ENCODE measurements around the gene KNOP1.
"Not testable (repeated sequence)": the region's sequence is repeated elsewhere in the genome, so short reads cannot be mapped to it uniquely, and the experiment has no call there.

Gene KNOP1

GRCh38 chr16:19679281-19679680, 38.7 kb downstream of the KNOP1 start:
- not testable (repeated sequence) for DNase-seq

GRCh38 chr16:19678804-19679203, 39.2 kb downstream of the KNOP1 start:
- no peak for DNase-seq

GRCh38 chr16:19677402-19677801, 40.6 kb downstream of the KNOP1 start:
- DNase-seq, result no peak

- DNase-seq, result no peak
Observed at GRCh38 chr16:19674485-19674884, 43.5 kb downstream of the KNOP1 start.

- DNase-seq, result no peak
Observed at GRCh38 chr16:19672378-19672777, 45.6 kb downstream of the KNOP1 start.

- no peak for DNase-seq
Observed at GRCh38 chr16:19666477-19666876, 51.5 kb downstream of the KNOP1 start.

GRCh38 chr16:19665313-19665712, 52.7 kb downstream of the KNOP1 start:
- DNase-seq, result not testable (repeated sequence)

GRCh38 chr16:19664166-19664565, 53.9 kb downstream of the KNOP1 start:
- DNase-seq, result no peak

- no peak for DNase-seq
Observed at GRCh38 chr16:19662351-19662750, 55.7 kb downstream of the KNOP1 start.

- DNase-seq, result no peak
Observed at GRCh38 chr16:19660432-19660831, 57.6 kb downstream of the KNOP1 start.

- no peak for DNase-seq
Observed at GRCh38 chr16:19659554-19659953, 58.5 kb downstream of the KNOP1 start.

GRCh38 chr16:19657831-19658230, 60.2 kb downstream of the KNOP1 start:
- no peak for DNase-seq

- DNase-seq, result no peak
Observed at GRCh38 chr16:19655242-19655777, 62.7 kb downstream of the KNOP1 start.

- DNase-seq, result no peak
Observed at GRCh38 chr16:19654147-19654546, 63.9 kb downstream of the KNOP1 start.

All from NCI-H446 treated with DMSO at 0.1 percent for 48 hours (cell line).